GM10266 (cell line): Measurements from ENCODE around the gene NID2.

Experiments used
- DNase-seq: peaks from one replicate; pipeline ENCODE4 v3.0.0; 2012; ENCODE audit errors: extremely low spot score
- CTCF ChIP-seq: IDR thresholded peaks from 2 replicates; pipeline ENCODE4 v1.5.1; 2012; ENCODE audit warnings: mild to moderate bottlenecking, low read depth; ENCODE audit not compliant: control insufficient read depth, insufficient read depth; ENCODE audit errors: missing control alignments

The NID2 gene

GRCh38 chr14:52029881-52030280 lies 39.0 kb downstream of the NID2 start:
- no peak for TF ChIP-seq CTCF
- DNase-seq = no peak

GRCh38 chr14:52026901-52027300 lies 42.0 kb downstream of the NID2 start:
- TF ChIP-seq CTCF = no peak
- no peak for DNase-seq

- no peak for DNase-seq
- no peak for TF ChIP-seq CTCF
These were observed 42.7 kb downstream of the NID2 start for GRCh38 chr14:52026017-52026660.

DNA sequence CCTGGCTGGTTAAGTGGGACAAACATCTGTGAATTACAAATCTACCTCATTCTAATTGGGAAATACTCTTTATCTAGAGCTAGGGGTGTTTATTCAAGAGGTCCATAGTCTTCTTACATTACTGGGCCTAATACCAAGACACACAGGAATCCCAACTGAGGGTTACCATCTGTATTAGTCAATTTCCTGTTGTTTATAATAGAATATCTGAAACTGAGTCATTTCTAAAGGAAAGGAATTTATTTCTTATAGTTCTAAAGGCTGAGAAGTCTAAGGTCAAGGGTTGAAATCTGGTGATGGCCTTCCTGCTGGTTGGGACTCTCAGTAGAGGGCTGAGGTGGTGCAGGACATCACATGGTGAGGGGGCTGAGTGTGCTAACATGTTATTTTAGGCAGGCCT lies 43.5 kb downstream of the NID2 start:
- no peak for DNase-seq
- TF ChIP-seq CTCF = no peak

DNA sequence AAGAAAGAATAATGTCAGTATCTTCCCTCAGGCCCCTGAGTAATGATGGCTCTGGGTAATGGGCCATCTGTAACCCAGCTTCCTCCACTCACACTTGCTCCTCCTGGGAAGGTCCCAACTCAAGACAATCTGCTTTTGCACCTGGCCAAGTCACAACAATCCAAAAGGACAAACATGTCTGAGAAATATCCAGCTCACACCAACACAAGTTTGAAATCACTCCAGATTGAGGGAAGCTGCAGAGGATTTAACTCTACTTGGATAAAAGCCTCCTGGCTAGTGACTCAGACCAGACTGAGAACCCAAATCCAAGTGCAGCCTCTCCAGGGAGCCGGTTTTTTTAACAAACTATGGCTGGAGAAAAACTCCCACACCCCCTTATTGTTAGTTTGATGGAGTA lies 45.3 kb downstream of the NID2 start:
- no peak for TF ChIP-seq CTCF
- no peak for DNase-seq

- TF ChIP-seq CTCF = no peak
These were observed 46.8 kb downstream of the NID2 start for GRCh38 chr14:52021957-52022600.

DNA sequence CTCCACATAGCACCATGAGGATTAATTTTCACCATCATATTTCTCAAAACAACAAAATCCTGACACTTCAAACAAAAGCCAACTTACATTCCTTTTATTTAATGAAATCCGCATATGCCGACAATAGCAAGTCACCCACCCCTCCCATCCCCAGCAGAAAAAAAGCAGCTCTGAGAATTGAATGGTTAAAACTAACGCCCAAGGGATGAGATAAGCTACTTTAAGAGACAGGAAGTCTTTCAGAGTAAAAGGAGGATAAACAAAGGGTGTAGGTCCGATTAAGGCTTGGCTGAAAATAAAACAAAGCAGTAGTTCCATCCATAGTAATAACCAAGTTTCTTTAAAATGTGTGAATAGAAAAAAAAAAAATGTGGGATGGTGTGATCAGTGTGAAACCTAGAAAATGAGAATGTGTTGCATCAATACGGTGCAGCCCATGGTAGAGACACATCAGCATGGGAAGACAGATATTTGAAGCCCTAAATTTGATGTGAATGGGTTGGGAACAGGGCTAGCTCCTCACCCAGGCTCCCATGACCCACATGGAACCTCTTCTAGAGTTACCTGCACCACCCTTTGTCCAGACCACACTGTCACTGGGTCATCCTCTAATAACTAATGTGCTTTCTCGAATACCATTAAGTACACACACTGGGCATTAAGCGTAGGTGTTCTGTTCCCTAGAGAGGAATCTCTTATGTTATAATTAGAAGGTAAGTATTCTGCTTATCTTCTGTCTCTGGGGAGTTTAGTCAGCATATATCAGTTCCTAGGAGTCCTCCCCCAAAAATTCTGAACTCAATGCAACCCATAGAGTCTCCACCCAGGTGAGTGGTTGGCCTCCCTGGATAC lies 47.8 kb downstream of the NID2 start:
- TF ChIP-seq CTCF = no peak
- no peak for DNase-seq

More at GRCh38 chr14:52021957-52022600, 46.8 kb downstream of the NID2 start:
- DNase-seq = peak; percentile 52
